ENCODE results near the gene VPS13D.

VPS13D gene

GRCh38 chr1:12407050-12407961 is 177.5 kb downstream of the VPS13D start:
- no peak for DNase-seq

- DNase-seq: no peak
These were observed 178.2 kb downstream of the VPS13D start for GRCh38 chr1:12407962-12408454.

DNA sequence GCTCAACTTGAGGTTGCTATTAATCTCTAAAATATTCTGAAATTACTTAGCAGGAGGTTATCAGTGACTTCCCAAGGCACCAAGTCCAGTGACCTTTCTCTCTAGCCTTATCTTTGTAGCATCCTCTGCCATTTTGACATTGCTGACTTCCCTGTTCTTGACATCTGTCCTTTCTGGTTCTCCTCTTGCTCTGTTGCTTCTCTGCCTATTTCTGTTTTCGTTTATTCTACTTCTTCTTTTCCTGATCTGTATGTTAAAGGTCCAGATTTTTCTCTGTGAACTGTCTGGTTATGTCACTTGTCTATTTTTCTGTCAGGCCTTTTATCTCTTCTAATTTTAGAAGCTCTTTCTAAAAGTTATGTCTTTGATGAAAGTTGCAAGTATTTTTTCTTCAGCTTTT is 178.8 kb downstream of the VPS13D start:
- DNase-seq: no peak

DNA sequence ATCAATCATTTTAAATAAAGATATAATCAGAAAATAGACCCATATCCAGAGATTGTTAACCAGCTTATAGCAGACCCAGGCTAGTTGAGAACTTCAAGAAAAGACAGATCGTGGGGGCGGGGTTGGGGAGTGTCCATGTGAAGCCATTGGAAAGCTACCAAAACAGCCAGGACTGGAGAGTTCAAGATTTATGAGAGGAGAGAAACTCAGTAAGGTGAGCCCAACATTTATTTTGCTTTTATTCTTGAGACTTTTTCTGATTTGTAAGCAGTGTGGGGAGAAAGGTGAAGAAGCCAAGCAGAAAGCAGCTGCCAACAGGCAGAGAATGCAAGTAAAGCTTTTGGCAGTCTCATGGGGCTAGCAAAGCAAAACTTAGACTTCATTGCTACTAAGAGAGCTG is 179.9 kb downstream of the VPS13D start:
- peak; percentile 45 for DNase-seq

GRCh38 chr1:12410351-12410750 is 180.5 kb downstream of the VPS13D start:
- DNase-seq: no peak

- no peak for DNase-seq
These were observed 181.3 kb downstream of the VPS13D start for GRCh38 chr1:12411098-12411497.

- DNase-seq: no peak
These were observed 181.9 kb downstream of the VPS13D start for GRCh38 chr1:12411747-12412146.

DNA sequence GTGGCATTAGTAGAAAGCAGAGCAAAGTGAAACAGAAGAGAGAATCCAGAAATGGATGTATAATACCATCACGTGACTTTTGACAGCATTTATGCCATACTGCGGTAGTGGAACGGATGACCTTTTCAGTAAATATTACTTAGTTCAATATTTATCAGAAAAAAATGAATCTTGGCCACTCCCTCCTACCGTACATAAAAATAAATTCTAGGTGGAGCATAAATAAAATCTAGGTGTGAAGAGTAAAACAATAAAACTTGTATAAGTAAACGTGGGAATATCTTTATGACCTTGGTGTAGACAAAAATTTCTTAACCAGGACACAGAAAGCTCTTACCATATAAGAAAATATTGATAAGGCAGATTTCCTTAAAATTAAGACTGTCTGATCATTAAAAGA is 182.6 kb downstream of the VPS13D start:
- DNase-seq: no peak

GRCh38 chr1:12413664-12414410 is 184.0 kb downstream of the VPS13D start:
- DNase-seq: no peak

- no peak for DNase-seq
These were observed 184.7 kb downstream of the VPS13D start for GRCh38 chr1:12414444-12415018.

GRCh38 chr1:12415038-12415466 is 185.2 kb downstream of the VPS13D start:
- DNase-seq: no peak

GRCh38 chr1:12416101-12416500 is 186.3 kb downstream of the VPS13D start:
- DNase-seq: no peak

GRCh38 chr1:12416744-12417143 is 186.9 kb downstream of the VPS13D start:
- no peak for DNase-seq

DNA sequence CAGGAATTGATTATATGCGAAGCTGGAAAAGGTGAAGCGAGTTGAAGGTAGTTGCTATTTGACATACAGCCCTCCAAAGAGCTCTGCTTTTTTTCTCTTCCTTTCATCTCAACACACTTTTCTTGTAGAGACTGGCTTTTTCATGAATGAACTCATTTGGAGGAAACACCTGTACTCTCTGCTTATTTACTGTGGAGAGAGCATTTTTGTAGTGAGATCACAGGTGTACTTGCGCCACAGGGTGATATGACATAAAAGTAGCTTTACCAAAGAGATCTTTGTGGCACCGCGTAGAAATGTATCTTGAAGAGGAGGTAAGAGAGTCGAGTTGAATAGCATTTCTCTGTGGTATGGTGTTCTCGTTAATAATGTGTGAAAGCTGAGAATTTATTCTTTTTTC is 187.6 kb downstream of the VPS13D start:
- no peak for DNase-seq

DNA sequence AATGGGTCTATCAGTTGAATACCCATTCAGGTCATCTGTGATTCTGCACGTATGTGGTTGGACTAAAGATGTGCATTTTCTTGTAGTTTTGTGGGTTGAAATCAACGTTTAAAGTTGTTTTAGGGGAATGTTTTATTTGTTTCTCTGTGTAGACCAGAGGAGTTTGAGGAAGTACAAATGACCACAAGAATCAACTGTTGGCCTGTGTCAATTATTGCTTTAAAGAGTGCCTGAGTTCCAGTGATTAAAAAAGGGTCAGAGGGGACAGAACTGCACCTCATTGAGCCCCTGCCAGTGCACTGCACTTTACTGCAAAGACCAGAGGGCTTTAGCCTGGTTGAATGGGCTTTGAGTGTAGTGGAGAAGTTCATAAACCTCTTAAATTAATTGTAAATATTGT is 190.3 kb downstream of the VPS13D start:
- DNase-seq: no peak

GRCh38 chr1:12422488-12422887 is 192.7 kb downstream of the VPS13D start:
- no peak for DNase-seq

- no peak for DNase-seq
These were observed 194.3 kb downstream of the VPS13D start for GRCh38 chr1:12424087-12424529.

DNA sequence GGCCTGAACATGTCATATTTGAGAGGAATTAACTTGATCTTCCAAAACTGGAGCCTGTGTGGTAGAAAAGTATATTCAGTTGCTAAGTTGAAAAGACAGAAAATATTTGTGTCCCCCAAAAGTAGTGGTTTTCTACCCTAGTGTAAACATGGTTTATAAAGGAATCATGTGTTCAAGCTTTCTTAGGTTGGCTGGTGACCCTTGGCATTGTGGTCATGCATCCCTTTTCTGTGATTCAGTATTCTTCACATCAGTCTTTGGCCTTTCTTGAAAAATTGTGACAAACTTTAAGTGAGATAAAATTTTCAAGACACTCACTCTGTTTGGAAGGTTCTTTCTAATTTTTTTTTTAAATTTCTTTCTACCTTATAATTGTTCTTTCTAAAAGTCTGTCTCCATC is 195.0 kb downstream of the VPS13D start:
- no peak for DNase-seq

GRCh38 chr1:12426030-12426429 is 196.2 kb downstream of the VPS13D start:
- no peak for DNase-seq

GRCh38 chr1:12428334-12428733 is 198.5 kb downstream of the VPS13D start:
- no peak for DNase-seq

DNA sequence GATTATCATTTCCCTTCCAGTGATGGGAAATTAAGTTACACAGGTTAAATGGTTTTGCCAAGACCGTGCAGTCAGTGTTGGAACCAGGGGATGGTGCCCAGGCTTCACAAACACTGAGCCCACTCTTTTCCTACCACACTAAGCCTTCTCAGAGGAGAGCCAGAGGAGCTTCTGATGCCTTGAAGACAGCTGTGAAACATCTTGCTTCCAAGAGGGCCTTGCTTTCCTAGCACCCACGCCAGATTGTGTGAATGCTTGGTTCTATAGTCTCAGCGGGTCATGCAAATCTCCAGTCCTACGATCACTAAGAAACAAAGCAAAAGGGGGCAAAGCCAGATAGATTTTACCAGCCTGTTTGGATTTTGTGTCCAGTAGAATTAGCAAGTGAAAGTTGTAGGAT is 200.7 kb downstream of the VPS13D start:
- no peak for DNase-seq

- DNase-seq: no peak
These were observed 203.1 kb downstream of the VPS13D start for GRCh38 chr1:12432897-12433296.

GRCh38 chr1:12433323-12434053 is 203.7 kb downstream of the VPS13D start:
- DNase-seq: peak; percentile 69

Measured in left hindlimb (tissue), 1 donor.